HepG2 (cell line): ENCODE measurements around the gene CAPN2. TPM values are rescaled to one million over a fixed set of nuclear protein-coding genes. Genes with fewer than 3 reads are reported as not detected.

Source experiments
- ATF1 ChIP-seq: IDR thresholded peaks from 2 replicates; pipeline ENCODE4 v1.6.1; 2016; ENCODE audit warnings: mild to moderate bottlenecking, control low read depth
- ATM ChIP-seq: fragments of 450-650 bp; IDR thresholded peaks from 2 replicates; pipeline ENCODE4 v1.7.1; 2017; ENCODE audit warnings: mild to moderate bottlenecking, borderline replicate concordance
- ATRX ChIP-seq: sonication (generic); formaldehyde crosslinking; IDR thresholded peaks from 2 replicates; pipeline ENCODE4 v1.4.0; 2020; ENCODE audit warnings: missing genetic modification reagents, borderline replicate concordance
- CEBPG ChIP-seq: IDR thresholded peaks from 2 replicates; pipeline ENCODE4 v1.6.1; 2016
- ETV5 ChIP-seq: IDR thresholded peaks from 2 replicates; pipeline ENCODE4 v1.6.1; 2018; ENCODE audit warnings: missing biosample characterization, missing genetic modification reagents, inconsistent platforms, borderline replicate concordance
- FOXK1 ChIP-seq: sonication (generic); formaldehyde crosslinking; IDR thresholded peaks from 2 replicates; pipeline ENCODE4 v1.4.0; 2020; ENCODE audit warnings: low read depth, missing genetic modification reagents, borderline replicate concordance
- GABPB1 ChIP-seq: IDR thresholded peaks from 2 replicates; pipeline ENCODE4 v1.6.1; 2016; ENCODE audit warnings: mild to moderate bottlenecking, missing genetic modification reagents, moderate library complexity, missing compliant biosample characterization
- GATA4 ChIP-seq: sonication (generic); IDR thresholded peaks from 2 replicates; pipeline ENCODE4 v1.6.1; 2016; ENCODE audit warnings: antibody characterized with exemption, low read depth, borderline replicate concordance
- GLI4 ChIP-seq: sonication (generic); formaldehyde crosslinking; IDR thresholded peaks from 2 replicates; pipeline ENCODE4 v1.5.1; 2020; ENCODE audit warnings: missing genetic modification reagents, mild to moderate bottlenecking, moderate library complexity, borderline replicate concordance
- HMGXB4 ChIP-seq, 2 experiments: sonication (generic) in 1 of 2; formaldehyde crosslinking in 1 of 2; IDR thresholded peaks; 2 replicates each; pipeline versions ENCODE4 v1.4.0 to v1.6.1; 2018 to 2020; ENCODE audit warnings: missing genetic modification reagents in 2 of 2, borderline replicate concordance in 1 of 2, low read depth in 1 of 2, mild to moderate bottlenecking in 1 of 2, missing biosample characterization in 1 of 2
- HOXD1 ChIP-seq: sonication (generic); formaldehyde crosslinking; IDR thresholded peaks from 2 replicates; pipeline ENCODE4 v1.5.0; 2020; ENCODE audit warnings: missing genetic modification reagents
- IKZF1 ChIP-seq: fragments of 450-650 bp; IDR thresholded peaks from 2 replicates; pipeline ENCODE4 v1.7.1; 2016
- RXRB ChIP-seq: IDR thresholded peaks from 2 replicates; pipeline ENCODE4 v1.6.1; 2016; ENCODE audit warnings: borderline replicate concordance, missing genetic modification reagents, missing compliant biosample characterization
- SNAI1 ChIP-seq: sonication (generic); formaldehyde crosslinking; IDR thresholded peaks from 2 replicates; pipeline ENCODE4 v1.5.0; 2020; ENCODE audit warnings: mild to moderate bottlenecking, missing genetic modification reagents, borderline replicate concordance
- SRSF9 ChIP-seq: fragments of 200-400 bp; formaldehyde crosslinking; IDR thresholded peaks from 2 replicates; pipeline ENCODE4 v1.6.1; 2018; ENCODE audit warnings: borderline replicate concordance, mild to moderate bottlenecking, low read depth, low read length; ENCODE audit not compliant: insufficient read depth, poor library complexity, severe bottlenecking
- TARDBP ChIP-seq: sonication (generic); formaldehyde crosslinking; IDR thresholded peaks from 2 replicates; pipeline ENCODE4 v1.8.0; 2022; ENCODE audit warnings: mild to moderate bottlenecking, missing genetic modification reagents
- ZMAT3 ChIP-seq: sonication (generic); formaldehyde crosslinking; conservative IDR thresholded peaks from 2 replicates; pipeline ENCODE4 v1.7.0; 2021; ENCODE audit warnings: missing genetic modification reagents
- ZMYM4 ChIP-seq: sonication (generic); formaldehyde crosslinking; IDR thresholded peaks from 2 replicates; pipeline ENCODE4 v1.8.1; 2023; ENCODE audit warnings: mild to moderate bottlenecking, missing genetic modification reagents
- ZNF143 ChIP-seq: sonication (generic); formaldehyde crosslinking; IDR thresholded peaks from 2 replicates; pipeline ENCODE4 v1.4.0; 2020; ENCODE audit warnings: missing genetic modification reagents
- ZNF382 ChIP-seq: sonication (generic); formaldehyde crosslinking; IDR thresholded peaks from 2 replicates; pipeline ENCODE4 v1.5.0; 2020; ENCODE audit warnings: missing genetic modification reagents, mild to moderate bottlenecking, borderline replicate concordance
- ZNF432 ChIP-seq: sonication (generic); formaldehyde crosslinking; IDR thresholded peaks from 2 replicates; pipeline ENCODE4 v1.5.0; 2020; ENCODE audit warnings: missing genetic modification reagents, mild to moderate bottlenecking, borderline replicate concordance
- ZNF558 ChIP-seq: sonication (generic); formaldehyde crosslinking; IDR thresholded peaks from 2 replicates; pipeline ENCODE4 v1.9.0; 2022; ENCODE audit warnings: mild to moderate bottlenecking, missing genetic modification reagents, borderline replicate concordance
- ZNF572 ChIP-seq: sonication (generic); formaldehyde crosslinking; IDR thresholded peaks from 2 replicates; pipeline ENCODE4 v1.5.1; 2020; ENCODE audit warnings: mild to moderate bottlenecking, missing genetic modification reagents
- ZNF615 ChIP-seq: sonication (generic); formaldehyde crosslinking; IDR thresholded peaks from 2 replicates; pipeline ENCODE4 v1.5.0; 2020; ENCODE audit warnings: mild to moderate bottlenecking, missing genetic modification reagents, borderline replicate concordance
- ZNF790 ChIP-seq: sonication (generic); formaldehyde crosslinking; IDR thresholded peaks from 2 replicates; pipeline ENCODE4 v1.8.0; 2022; ENCODE audit warnings: missing genetic modification reagents, mild to moderate bottlenecking, borderline replicate concordance
- ZNF883 ChIP-seq: sonication (generic); formaldehyde crosslinking; IDR thresholded peaks from 2 replicates; pipeline ENCODE4 v1.5.1; 2020; ENCODE audit warnings: mild to moderate bottlenecking, missing genetic modification reagents; ENCODE audit errors: not compliant biosample characterization
- ZSCAN22 ChIP-seq: sonication (generic); formaldehyde crosslinking; IDR thresholded peaks from 2 replicates; pipeline ENCODE4 v1.4.0; 2020; ENCODE audit warnings: mild to moderate bottlenecking, missing genetic modification reagents
- polyA plus RNA-seq, 8 experiments: library from polyadenylated mRNA; depleted of rRNA in 3 of 8; stranded (reverse) in 7 of 8; unstranded in 1 of 8; fragments of >200 nt; fragmentation: Illumina TruSeq in 4 of 8; extraction: Trizol in 4 of 8; gene quantifications; 2 replicates each; pipeline versions ENCODE4 v1.2.1 to v1.2.3, GENCODE V29; 2011 to 2016; ENCODE audit warnings: low read depth in 4 of 8, missing spikeins in 1 of 8, mixed read lengths in 1 of 8; ENCODE audit not compliant: insufficient read depth in 1 of 8
- total RNA-seq, 5 experiments: library from RNA; depleted of rRNA; stranded (reverse); fragments of >200 nt; fragmentation: Illumina TruSeq; extraction: Trizol; gene quantifications; 2 replicates each; pipeline ENCODE4 v1.2.3, GENCODE V29; 2016; ENCODE audit warnings: low read depth in 1 of 5
- TF ChIP-seq, protein P1 (sequence below): sonication (generic); formaldehyde crosslinking; IDR thresholded peaks from 2 replicates; pipeline ENCODE4 v1.8.1; 2023; ENCODE audit warnings: mild to moderate bottlenecking, inconsistent platforms, moderate library complexity, missing genetic modification reagents, borderline replicate concordance
- TF ChIP-seq, protein P2 (sequence below): IDR thresholded peaks from 2 replicates; pipeline ENCODE4 v1.6.1; 2016; ENCODE audit warnings: mild to moderate bottlenecking, missing biosample characterization, missing genetic modification reagents

CAPN2 gene
- total and polyA plus RNA-seq, 2 of the 13 experiments (the other 11 are each of a cell fraction or from before 2014, with no cell fraction given), result 6.2 to 7.4 TPM

- TF ChIP-seq, protein P1, sequence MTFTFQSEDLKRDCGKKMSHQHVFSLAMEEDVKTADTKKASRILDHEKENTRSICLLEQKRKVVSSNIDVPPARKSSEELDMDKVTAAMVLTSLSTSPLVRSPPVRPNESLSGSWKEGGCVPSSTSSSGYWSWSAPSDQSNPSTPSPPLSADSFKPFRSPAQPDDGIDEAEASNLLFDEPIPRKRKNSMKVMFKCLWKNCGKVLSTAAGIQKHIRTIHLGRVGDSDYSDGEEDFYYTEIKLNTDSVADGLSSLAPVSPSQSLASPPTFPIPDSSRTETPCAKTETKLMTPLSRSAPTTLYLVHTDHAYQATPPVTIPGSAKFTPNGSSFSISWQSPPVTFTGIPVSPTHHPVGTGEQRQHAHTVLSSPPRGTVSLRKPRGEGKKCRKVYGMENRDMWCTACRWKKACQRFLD, result no peak
- no peak for TF ChIP-seq ZNF143 (CRISPR knock-in tag)
- TF ChIP-seq HMGXB4 (CRISPR knock-in tag; IDR thresholded peaks at IDR 0.05; ENCODE audit: borderline replicate concordance in 1 of 2, low read depth in 1 of 2), result peak; percentile 47 to 64; a peak in 3 of 4 replicates
- no peak for TF ChIP-seq SNAI1
- TF ChIP-seq RXRB, result no peak
- TF ChIP-seq ZNF883 (CRISPR knock-in tag), result peak; percentile 51
- TF ChIP-seq SRSF9, result no peak
- no peak for TF ChIP-seq IKZF1
- TF ChIP-seq ZNF572 (CRISPR knock-in tag), result no peak
- no peak for TF ChIP-seq ZNF790 (CRISPR knock-in tag)
- TF ChIP-seq ATF1 (CRISPR knock-in tag), result no peak
- TF ChIP-seq ATM, result no peak
- no peak for TF ChIP-seq ZSCAN22
- TF ChIP-seq TARDBP, result no peak
- TF ChIP-seq, protein P2, sequence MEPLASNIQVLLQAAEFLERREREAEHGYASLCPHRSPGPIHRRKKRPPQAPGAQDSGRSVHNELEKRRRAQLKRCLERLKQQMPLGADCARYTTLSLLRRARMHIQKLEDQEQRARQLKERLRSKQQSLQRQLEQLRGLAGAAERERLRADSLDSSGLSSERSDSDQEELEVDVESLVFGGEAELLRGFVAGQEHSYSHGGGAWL (CRISPR knock-in tag), result no peak
- TF ChIP-seq GLI4 (CRISPR knock-in tag), result no peak
- peak; percentile 71; the same call in 1 of the 2 replicates for TF ChIP-seq ZNF558 (CRISPR knock-in tag)
- TF ChIP-seq CEBPG (CRISPR knock-in tag), result no peak
- TF ChIP-seq ZNF615, result no peak
- TF ChIP-seq HOXD1 (CRISPR knock-in tag), result no peak
- no peak for TF ChIP-seq ZMAT3 (CRISPR knock-in tag)
- no peak for TF ChIP-seq FOXK1 (CRISPR knock-in tag)
- peak; percentile 41; the same call in 1 of the 2 replicates for TF ChIP-seq GABPB1
- TF ChIP-seq ZNF382 (CRISPR knock-in tag), result no peak
- TF ChIP-seq ETV5 (CRISPR knock-in tag), result no peak
- TF ChIP-seq ZNF432, result no peak
- TF ChIP-seq GATA4, result no peak
- TF ChIP-seq ATRX (CRISPR knock-in tag), result no peak
- 0 out of 2 replicates have a peak, but pooled peaks have one; percentile 15 for TF ChIP-seq ZMYM4 (CRISPR knock-in tag)
Observed at GRCh38 chr1:223712194-223712849, at the start of gene CAPN2 (continued).
